H1 (cell line): Measurements from ENCODE around the gene YWHAB. TPM values are rescaled to one million over a fixed set of nuclear protein-coding genes. Genes with fewer than 3 reads are reported as not detected.
"Not testable (repeated sequence)": the region's sequence is repeated elsewhere in the genome, so short reads cannot be mapped to it uniquely, and the experiment has no call there.

Experiments
- CTCF ChIA-PET: fragments of 300-600 bp; sonication (Branson Sonifier 250); formaldehyde crosslinking; loops from one replicate; lab custom pipeline; 2021; ENCODE audit not compliant: partially characterized antibody; lab: Charles Lee
- POLR2A ChIA-PET: fragments of 300-600 bp; sonication (Branson Sonifier 250); formaldehyde crosslinking; loops from one replicate; lab custom pipeline; 2021; ENCODE audit warnings: inconsistent platforms; ENCODE audit not compliant: partially characterized antibody; lab: Charles Lee
- DNase-seq, 2 experiments: peaks; one replicate each; pipeline versions ENCODE4 v3.0.0 to v3.0.0-alpha.2; 2010 to 2022; ENCODE audit warnings: low spot score in 2 of 2, low read depth in 1 of 2, mixed read lengths in 1 of 2
- FAIRE-seq: peaks from 2 replicates; lab custom pipeline; 2011; peaks lifted over from hg19 to GRCh38; lab: Jason Lieb, UNC
- H2AFZ ChIP-seq: 2 replicates; pipeline ENCODE4 v1.8.1; 2012; ENCODE audit warnings: low read length, inconsistent platforms
- H2AK5ac ChIP-seq: 2 replicates; pipeline ENCODE4 v1.6.1; 2013; ENCODE audit warnings: low read depth, low read length
- H2BK120ac ChIP-seq: replicated peaks from 2 replicates; pipeline ENCODE3; 2013; ENCODE audit warnings: low read depth, low read length, inconsistent platforms
- H2BK12ac ChIP-seq: 2 replicates; pipeline ENCODE4 v1.6.1; 2013; ENCODE audit warnings: low read depth, low read length
- H2BK15ac ChIP-seq: 2 replicates; pipeline ENCODE4 v1.6.1; 2013; ENCODE audit warnings: low read length
- H2BK20ac ChIP-seq: 2 replicates; pipeline ENCODE4 v1.6.1; 2013; ENCODE audit warnings: low read length
- H2BK5ac ChIP-seq: 2 replicates; pipeline ENCODE4 v1.6.1; 2013; ENCODE audit warnings: low read depth, low read length
- H3K14ac ChIP-seq: 2 replicates; pipeline ENCODE4 v1.6.1; 2013; ENCODE audit warnings: inconsistent platforms; ENCODE audit not compliant: insufficient read length
- H3K18ac ChIP-seq: 2 replicates; pipeline ENCODE4 v1.6.1; 2013; ENCODE audit warnings: low read length; ENCODE audit errors: extremely low read depth
- H3K23ac ChIP-seq: 2 replicates; pipeline ENCODE4 v1.6.1; 2013; ENCODE audit warnings: inconsistent platforms; ENCODE audit not compliant: insufficient read length
- H3K23me2 ChIP-seq: 2 replicates; pipeline ENCODE4 v1.6.1; 2013; ENCODE audit warnings: low read depth, low read length
- H3K27ac ChIP-seq: 2 replicates; pipeline ENCODE4 v1.6.1; 2011; ENCODE audit warnings: low read depth, low read length, inconsistent platforms
- H3K27me3 ChIP-seq, 4 experiments: replicated peaks in 1 of 4; 1 replicate in 1 of 4; 2 replicates in 3 of 4; pipeline versions ENCODE4 v1.6.1 to v1.8.1; 2011 to 2013; ENCODE audit warnings: low read length in 3 of 4, mild to moderate bottlenecking in 3 of 4, inconsistent platforms in 2 of 4, mixed read lengths in 2 of 4, moderate library complexity in 1 of 4; ENCODE audit not compliant: control insufficient read depth in 3 of 4, insufficient read depth in 3 of 4; ENCODE audit errors: extremely low read depth in 1 of 4
- H3K36me3 ChIP-seq, 4 experiments: 2 replicates each; pipeline versions ENCODE4 v1.6.1 to v1.8.1; 2011 to 2013; ENCODE audit warnings: mild to moderate bottlenecking in 4 of 4, low read length in 3 of 4, moderate library complexity in 2 of 4, control low read depth in 1 of 4, inconsistent platforms in 1 of 4; ENCODE audit not compliant: insufficient read depth in 4 of 4, control insufficient read depth in 2 of 4
- H3K4ac ChIP-seq: replicated peaks from 2 replicates; pipeline ENCODE3; 2013; ENCODE audit warnings: low read length, low read depth, mixed read lengths, inconsistent platforms; ENCODE audit not compliant: insufficient read length
- H3K4me1 ChIP-seq, 4 experiments: replicated peaks in 1 of 4; 1 replicate in 1 of 4; 2 replicates in 3 of 4; pipeline versions ENCODE4 v1.6.1 to v1.8.1; 2011 to 2013; ENCODE audit warnings: low read length in 3 of 4, inconsistent platforms in 2 of 4, mixed read lengths in 1 of 4; ENCODE audit not compliant: insufficient read depth in 4 of 4, control insufficient read depth in 3 of 4
- H3K4me2 ChIP-seq, 2 experiments: 2 replicates each; pipeline versions ENCODE4 v1.6.1 to v1.8.1; 2011 to 2013; ENCODE audit warnings: low read depth in 2 of 2, low read length in 2 of 2, control low read depth in 1 of 2, inconsistent platforms in 1 of 2, mild to moderate bottlenecking in 1 of 2; ENCODE audit not compliant: insufficient read depth in 1 of 2
- H3K4me3 ChIP-seq, 4 experiments: fragments of 200-600, 300-600 bp in 1 of 4; sonication (generic), shearing (Covaris generic), sonication (Bioruptor Twin) in 1 of 4; 2 replicates each; pipeline versions ENCODE4 v1.5.1 to v1.8.1; 2011 to 2016; ENCODE audit warnings: low read length in 4 of 4, low read depth in 3 of 4, control low read depth in 2 of 4, inconsistent platforms in 2 of 4, mild to moderate bottlenecking in 2 of 4, mixed read lengths in 1 of 4, moderate library complexity in 1 of 4; ENCODE audit not compliant: insufficient read depth in 2 of 4; ENCODE audit errors: extremely low read depth in 1 of 4
- H3K56ac ChIP-seq: replicated peaks from 2 replicates; pipeline ENCODE3; 2013; ENCODE audit warnings: low read depth, mild to moderate bottlenecking, mixed read lengths, low read length, inconsistent platforms; ENCODE audit not compliant: insufficient read length
- H3K79me1 ChIP-seq: 2 replicates; pipeline ENCODE4 v1.6.1; 2013; ENCODE audit warnings: low read depth, low read length, control low read depth
- H3K79me2 ChIP-seq, 2 experiments: 2 replicates each; pipeline versions ENCODE4 v1.6.1 to v1.8.1; 2012 to 2013; ENCODE audit warnings: low read length in 2 of 2, mild to moderate bottlenecking in 2 of 2, inconsistent platforms in 1 of 2; ENCODE audit not compliant: insufficient read depth in 2 of 2, control insufficient read depth in 1 of 2
- H3K9ac ChIP-seq, 4 experiments: replicated peaks in 1 of 4; 1 replicate in 1 of 4; 2 replicates in 3 of 4; pipeline versions ENCODE4 v1.6.1 to v1.8.1; 2011 to 2013; ENCODE audit warnings: low read depth in 3 of 4, low read length in 3 of 4, control low read depth in 2 of 4, mild to moderate bottlenecking in 2 of 4, moderate library complexity in 2 of 4, inconsistent platforms in 1 of 4; ENCODE audit errors: extremely low read depth in 1 of 4
- H3K9me3 ChIP-seq, 2 experiments: 2 replicates each; pipeline versions ENCODE4 v1.6.1 to v1.8.1; 2012 to 2013; ENCODE audit warnings: mild to moderate bottlenecking in 2 of 2, moderate library complexity in 2 of 2, control low read depth in 1 of 2, inconsistent platforms in 1 of 2, low read depth in 1 of 2, low read length in 1 of 2, mixed read lengths in 1 of 2; ENCODE audit not compliant: insufficient read depth in 2 of 2
- H4K20me1 ChIP-seq, 2 experiments: replicated peaks in 1 of 2; 2 replicates each; pipeline versions ENCODE3 to v1.8.1; 2011 to 2013; ENCODE audit warnings: inconsistent platforms in 2 of 2, low read length in 2 of 2, mild to moderate bottlenecking in 1 of 2; ENCODE audit not compliant: insufficient read depth in 2 of 2, control insufficient read depth in 1 of 2
- H4K5ac ChIP-seq: 2 replicates; pipeline ENCODE4 v1.6.1; 2013; ENCODE audit warnings: low read length, low read depth, mixed read lengths, inconsistent platforms; ENCODE audit not compliant: insufficient read length
- H4K8ac ChIP-seq: 2 replicates; pipeline ENCODE4 v1.8.0; 2013; ENCODE audit warnings: mild to moderate bottlenecking, moderate library complexity, low read length, inconsistent platforms; ENCODE audit not compliant: insufficient read depth; ENCODE audit errors: extremely low read depth
- H4K91ac ChIP-seq: replicated peaks from 2 replicates; pipeline ENCODE3; 2013; ENCODE audit warnings: low read length, mixed read lengths, inconsistent platforms; ENCODE audit not compliant: insufficient read length
- WGBS, 2 experiments: shearing (Covaris generic) in 1 of 2; methylation state at CpG; one replicate each; pipeline versions ENCODE4 v1.1.6 to v1.1.7; 2013 to 2015; ENCODE audit warnings: low lambda C conversion rate in 2 of 2, mixed read lengths in 2 of 2, inconsistent platforms in 1 of 2, low coverage in 1 of 2, missing lambda C conversion rate in 1 of 2; ENCODE audit not compliant: insufficient replicate concordance in 2 of 2, insufficient coverage in 1 of 2, insufficient read length in 1 of 2; ENCODE audit errors: extremely low coverage in 1 of 2, missing lambda C conversion rate in 1 of 2; 5-methylcytosine and 5-hydroxymethylcytosine counted together
- polyA plus RNA-seq, 7 experiments: library from polyadenylated mRNA; depleted of rRNA in 3 of 7; stranded (reverse) in 5 of 7; unstranded in 2 of 7; fragments of >200 nt in 5 of 7; fragments of 200-250 nt in 2 of 7; gene quantifications; 1 replicate in 5 of 7; 2 replicates in 1 of 7; 4 replicates in 1 of 7; pipeline versions ENCODE4 v1.2.1 to v1.2.3, GENCODE V29; 2011 to 2013; ENCODE audit warnings: missing spikeins in 2 of 7, mixed read lengths in 2 of 7
- total RNA-seq: library from RNA; stranded (reverse); fragmentation: NEBNext Ultra II Directional; extraction: Animal tissue kit (Norgen Biotek cat#: 25700); gene quantifications from 2 replicates; pipeline ENCODE4 v1.2.1, GENCODE V29; 2021

The YWHAB gene
- total and polyA plus RNA-seq, 2 of the 8 experiments (the other 6 are each of a cell fraction or from before 2014, with no cell fraction given), result 72.9 to 256 TPM

- DNase-seq, H3K56ac ChIP-seq, H3K23me2 ChIP-seq, H4K20me1 ChIP-seq, H2BK12ac ChIP-seq, H3K9me3 ChIP-seq, H4K8ac ChIP-seq, H4K91ac ChIP-seq, FAIRE-seq, H3K36me3 ChIP-seq, H3K23ac ChIP-seq, H3K4me1 ChIP-seq, H3K27me3 ChIP-seq, H3K79me2 ChIP-seq, H2AK5ac ChIP-seq, H4K5ac ChIP-seq, H3K27ac ChIP-seq, H3K4ac ChIP-seq, H2AFZ ChIP-seq, H2BK20ac ChIP-seq, H3K4me2 ChIP-seq, H3K79me1 ChIP-seq, H3K14ac ChIP-seq, H3K18ac ChIP-seq, H2BK5ac ChIP-seq, H3K9ac ChIP-seq, H2BK15ac ChIP-seq, POLR2A ChIA-PET, H2BK120ac ChIP-seq, H3K4me3 ChIP-seq: not testable (repeated sequence)
- CTCF ChIA-PET, result interaction anchor here (0.8 kb wide), 1 partner anchor 118 kb away, joined by 3 read pairs; no protein-coding TSS in a partner anchor
- WGBS, 2 experiments, result 100% methylated on average over 3 of the region's 3 CpGs; no CpG with 5 or more reads in 1 of the 2 experiments
Observed at GRCh38 chr20:44864493-44864892, 21.0 kb upstream of the YWHAB start.
